Stimulated activated CD4-positive, alpha-beta T cell treated with anti-CD3 and anti-CD28 coated beads, Interleukin-1b, Interleukin-23, amount 100 ng/mL, for 1 hour (primary cell): ENCODE data around the gene FHAD1.

Source experiments
- DNase-seq, 2 donors: peaks; one replicate each; pipeline ENCODE4 v3.0.0-alpha.2; 2020; ENCODE audit warnings: low read depth in 2 of 2

The FHAD1 gene

GRCh38 chr1:15399710-15400109 lies 152.7 kb downstream of the FHAD1 start:
- DNase-seq = no peak

- DNase-seq = no peak
These were observed 153.6 kb downstream of the FHAD1 start for GRCh38 chr1:15400627-15401026.

- no peak for DNase-seq
These were observed 154.5 kb downstream of the FHAD1 start for GRCh38 chr1:15401391-15402055.

GRCh38 chr1:15402809-15403450 lies 155.9 kb downstream of the FHAD1 start:
- DNase-seq = no peak

DNA sequence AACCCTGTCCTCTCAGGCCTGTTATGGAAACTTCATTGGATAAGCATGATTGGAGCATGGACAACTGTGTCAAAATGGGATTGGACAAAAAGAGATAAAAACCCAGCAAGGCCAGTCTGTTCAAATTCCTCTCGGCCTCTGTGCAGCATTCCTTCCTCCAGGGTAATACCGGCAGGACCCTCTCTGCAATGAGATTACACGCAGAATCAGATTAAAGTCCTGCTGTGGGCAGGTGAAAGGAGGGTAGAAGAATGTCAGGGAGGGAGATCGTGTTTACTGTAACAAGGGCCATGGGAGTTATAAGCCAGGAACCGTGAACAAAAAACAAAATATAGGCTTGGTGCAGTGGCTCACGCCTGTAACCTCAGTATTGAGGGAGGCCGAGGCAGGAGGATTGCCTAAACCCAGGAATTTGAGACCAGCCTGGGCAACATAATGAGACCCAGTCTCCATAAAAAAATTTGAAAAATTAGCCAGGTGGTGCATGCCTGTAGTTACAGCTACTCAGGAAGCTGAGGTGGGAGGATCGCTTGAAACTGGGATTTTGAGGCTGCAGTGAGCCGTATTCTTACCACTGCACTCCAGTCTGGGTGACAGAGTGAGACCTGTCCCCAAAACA lies 157.0 kb downstream of the FHAD1 start:
- no peak for DNase-seq

- no peak for DNase-seq
These were observed 158.3 kb downstream of the FHAD1 start for GRCh38 chr1:15405106-15405850.

DNA sequence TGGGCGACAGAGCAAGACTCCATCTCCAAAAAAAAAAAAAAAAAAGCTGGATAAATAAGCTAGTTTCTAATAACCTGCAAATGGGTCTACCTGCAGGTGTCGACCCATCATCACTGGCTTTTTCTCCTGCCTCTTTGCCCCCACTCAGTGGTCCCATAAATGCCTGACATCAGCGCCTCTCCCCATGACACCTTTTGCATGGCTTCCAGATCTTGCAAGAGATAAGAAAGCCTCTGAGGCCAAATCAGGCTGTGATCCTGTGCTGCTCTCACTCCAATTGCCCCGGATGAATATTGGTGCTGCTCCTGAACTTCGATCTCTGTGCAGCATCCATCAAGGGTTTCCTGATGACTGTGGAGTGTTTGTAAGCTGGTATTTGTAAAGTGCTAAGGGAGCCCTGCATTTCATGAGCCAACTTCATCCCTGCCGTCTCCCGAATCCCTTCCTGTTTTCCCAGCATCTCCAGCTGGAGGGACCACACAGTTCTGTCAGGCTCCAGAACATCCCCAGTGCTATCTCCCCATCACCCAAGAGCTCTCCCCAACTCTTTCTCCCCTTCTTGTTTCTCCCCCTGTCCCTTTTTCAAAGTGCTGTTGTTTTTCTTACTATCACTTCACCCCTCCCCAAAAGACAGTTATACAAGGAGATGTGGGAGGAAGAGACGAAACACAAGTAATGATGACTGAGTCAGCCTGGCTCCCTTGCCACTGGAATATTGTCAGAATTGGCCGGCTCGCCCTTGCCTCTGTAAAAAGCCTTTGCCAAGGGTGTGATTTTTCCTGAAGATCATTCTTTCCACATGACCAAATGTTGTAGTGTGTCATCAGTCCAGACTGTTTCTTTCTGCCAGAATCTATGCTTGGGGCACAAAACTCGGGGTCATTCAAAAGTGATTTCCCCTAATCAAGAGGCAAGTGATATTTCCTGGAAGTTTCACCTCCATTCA lies 159.9 kb downstream of the FHAD1 start:
- DNase-seq = no peak

DNA sequence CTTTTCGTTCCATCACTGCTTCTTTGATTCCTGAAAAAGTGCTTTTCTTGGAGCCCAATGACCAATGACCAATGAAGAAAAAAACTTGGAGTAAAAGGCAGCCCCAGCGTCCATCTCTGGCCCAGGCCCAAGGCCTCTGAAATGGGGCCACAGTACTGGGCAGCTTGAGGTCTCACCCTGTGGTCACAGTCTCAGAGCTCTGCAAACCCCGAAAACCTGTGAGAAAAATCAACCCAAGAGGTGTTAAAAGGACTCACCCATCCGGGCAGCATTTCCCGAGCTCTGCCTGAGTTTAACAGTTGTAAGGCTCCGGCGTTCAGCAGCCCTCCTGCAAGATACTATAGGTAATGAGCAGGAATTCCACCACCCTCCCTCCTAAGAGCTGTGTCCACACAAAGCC lies 160.6 kb downstream of the FHAD1 start:
- DNase-seq = no peak

DNA sequence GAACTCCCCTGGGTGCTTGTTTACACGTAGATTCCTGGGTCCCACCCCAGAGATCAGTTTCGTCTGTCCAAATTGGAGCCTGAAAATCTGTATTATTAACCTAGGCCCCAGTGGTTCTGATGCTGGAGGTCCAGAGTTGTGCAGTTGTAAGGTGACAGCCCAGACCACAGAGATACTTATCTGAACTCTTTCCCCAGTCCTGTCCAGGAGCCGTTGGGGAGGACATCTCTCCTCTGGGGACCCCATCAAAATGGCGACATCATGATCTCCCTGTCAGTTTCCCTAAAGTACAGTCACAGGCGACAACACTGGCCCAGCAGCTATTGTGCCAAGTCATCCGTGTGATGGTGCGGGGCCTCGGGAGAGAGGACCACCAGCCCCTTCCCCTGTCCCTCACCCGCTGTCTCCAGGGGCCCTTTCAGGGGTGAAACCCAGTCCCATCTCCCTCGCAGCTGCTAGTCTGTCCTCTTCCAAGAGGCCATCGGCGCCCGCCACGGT lies 161.9 kb downstream of the FHAD1 start:
- no peak for DNase-seq

- DNase-seq = peak; percentile 65 to 73
These were observed 162.6 kb downstream of the FHAD1 start, which contains the start of gene EFHD2 for GRCh38 chr1:15409388-15410222. EFHD2 (plus strand) TSS chr1:15409888; CDS start chr1:15409972, 84 bp downstream.

DNA sequence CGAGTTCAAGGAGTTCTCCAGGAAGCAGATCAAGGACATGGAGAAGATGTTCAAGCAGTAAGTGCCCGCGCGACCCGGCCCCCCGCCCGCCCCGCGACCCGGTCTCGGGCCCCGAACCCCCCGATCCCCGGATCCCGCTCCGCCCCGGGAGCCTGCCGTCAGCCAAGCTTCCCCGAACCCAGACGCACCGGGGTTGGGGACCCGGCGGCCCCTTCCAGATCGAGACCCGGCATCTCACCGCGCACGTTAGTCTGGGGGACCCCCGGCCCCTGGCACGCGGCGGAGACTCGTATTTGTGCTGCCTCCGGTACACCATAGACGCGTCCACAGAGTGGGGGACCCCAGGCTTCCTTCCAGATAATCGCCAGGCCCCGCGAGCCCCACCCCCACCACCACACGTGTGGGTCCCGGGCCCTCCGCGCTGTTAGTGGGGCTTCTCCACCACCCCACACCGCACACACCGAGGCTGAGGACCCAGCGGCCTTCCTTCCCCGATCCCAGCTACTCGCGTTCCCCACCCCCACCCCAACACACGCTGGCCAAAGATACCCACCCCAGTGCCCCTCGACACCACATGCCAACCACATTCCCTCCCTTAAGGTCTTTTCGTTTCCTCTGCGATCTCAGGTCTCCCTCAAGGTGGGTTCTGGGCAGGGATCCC lies 163.3 kb downstream of the FHAD1 start:
- DNase-seq = no peak

- no peak for DNase-seq
These were observed 163.8 kb downstream of the FHAD1 start for GRCh38 chr1:15410884-15411245.

DNA sequence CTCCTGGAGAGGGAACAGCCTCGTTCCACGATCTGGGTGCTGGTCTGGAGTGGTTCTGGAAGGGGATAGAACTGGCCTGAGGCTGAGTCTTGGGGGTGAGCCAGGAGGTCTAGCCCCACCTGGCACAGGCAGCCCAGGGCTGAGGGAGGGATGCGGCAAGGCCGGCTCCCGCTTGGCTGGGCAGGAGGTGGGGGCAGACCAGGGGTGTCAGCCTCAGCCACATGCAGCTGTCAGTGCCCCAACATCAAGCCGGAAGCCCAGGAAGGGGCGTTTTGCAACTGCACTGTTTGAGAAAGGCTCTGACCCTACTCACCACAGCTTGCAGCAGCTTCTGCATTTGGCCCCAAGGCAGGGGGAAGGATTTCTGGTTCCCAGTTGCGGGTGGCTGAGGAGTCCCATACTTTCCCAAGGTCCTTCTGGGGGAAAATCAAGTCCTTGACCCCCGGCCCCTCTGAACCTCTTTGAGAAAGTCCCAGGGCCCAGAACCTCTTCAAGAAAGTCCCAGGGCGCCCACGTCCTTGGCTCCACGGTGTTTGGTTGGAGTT lies 164.6 kb downstream of the FHAD1 start:
- DNase-seq = no peak

- no peak for DNase-seq
These were observed 165.3 kb downstream of the FHAD1 start for GRCh38 chr1:15412175-15412800.

DNA sequence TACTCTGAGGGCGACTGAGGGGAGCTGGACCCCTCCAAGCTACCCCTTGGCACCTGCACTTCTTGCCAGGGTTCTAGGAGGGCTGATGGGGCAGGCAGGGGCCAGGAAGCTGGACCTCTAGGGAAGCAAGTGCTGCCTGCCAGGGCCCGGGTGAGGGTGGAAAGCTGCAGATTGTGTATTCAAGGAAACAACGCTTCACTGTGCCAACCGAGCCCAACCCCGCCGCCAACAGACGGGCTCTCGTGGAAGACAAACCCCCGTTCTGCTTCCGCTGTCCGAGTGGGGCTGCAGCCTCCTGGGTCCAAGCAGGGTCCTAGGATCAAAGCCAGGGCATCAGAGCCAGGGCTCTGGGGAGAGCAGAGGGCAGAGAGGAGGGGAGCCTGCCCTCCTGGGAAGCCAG lies 165.8 kb downstream of the FHAD1 start:
- DNase-seq = no peak

DNA sequence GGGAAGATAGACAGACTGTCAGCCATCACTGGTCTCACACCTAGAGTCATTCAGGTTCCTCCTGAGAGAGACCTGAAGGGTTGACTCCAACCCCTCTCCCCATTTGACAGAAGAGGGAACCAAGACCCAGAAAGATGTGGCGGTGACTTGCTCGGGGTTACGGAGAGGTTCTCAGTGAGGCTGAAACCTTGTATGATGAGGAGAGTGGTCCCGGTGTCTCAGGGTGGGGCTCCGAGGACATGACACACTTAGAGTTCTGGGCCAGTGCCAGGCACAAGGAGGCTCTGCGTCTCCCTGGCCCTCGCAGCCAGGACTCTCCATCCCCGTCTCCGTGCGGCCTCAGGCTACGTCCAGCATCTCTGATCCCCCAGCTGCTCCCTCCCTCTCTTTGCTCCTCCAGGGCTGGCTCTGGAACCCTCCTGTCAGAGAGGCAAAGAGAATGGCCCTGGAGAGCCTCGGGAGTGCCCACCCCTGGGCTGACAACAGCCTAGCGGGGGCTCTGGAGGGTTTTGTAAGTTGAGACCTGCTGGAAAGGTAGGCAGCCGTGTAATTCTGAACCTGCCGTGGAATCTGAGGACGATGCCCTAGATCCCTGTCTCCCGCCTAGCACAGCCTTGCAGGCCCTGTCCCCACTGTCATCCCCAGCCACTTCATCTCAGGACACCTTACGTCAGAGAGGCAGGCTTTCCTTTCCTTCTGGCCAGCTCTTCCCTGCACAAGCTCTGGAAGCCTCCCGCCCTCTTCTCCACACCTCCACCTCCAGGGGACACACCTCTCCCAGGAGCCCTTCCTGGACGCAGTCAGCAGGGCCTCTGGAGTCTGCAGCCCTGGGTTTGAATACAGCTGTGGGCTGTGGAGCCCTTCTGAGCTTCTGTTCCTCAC lies 166.8 kb downstream of the FHAD1 start:
- DNase-seq = no peak

DNA sequence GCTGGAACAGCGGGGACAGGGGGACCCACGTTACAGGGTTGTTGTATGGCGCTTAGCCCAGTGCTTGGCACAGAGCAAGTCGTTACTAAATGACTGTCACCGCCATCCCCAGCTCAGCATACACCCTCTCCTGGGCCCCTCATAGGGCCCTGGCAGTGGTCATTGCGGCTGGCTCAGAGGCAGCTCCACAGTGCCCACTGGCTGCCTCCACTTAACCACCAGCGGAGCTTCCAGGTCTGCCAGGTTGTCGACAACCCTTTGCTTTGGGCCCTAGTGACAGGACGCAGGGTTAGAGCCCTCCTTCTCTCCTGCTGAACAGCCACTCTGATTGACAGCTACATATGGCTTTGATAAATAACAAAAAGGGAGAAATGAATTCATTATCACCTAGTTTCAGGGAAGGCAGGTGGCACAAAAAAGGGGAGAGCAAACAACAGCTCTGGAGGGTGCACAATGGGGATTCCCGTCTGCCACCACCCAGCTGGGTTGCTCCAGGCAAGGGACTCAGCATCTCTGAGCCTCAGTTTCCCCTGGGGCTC lies 167.5 kb downstream of the FHAD1 start:
- no peak for DNase-seq
